ENCODE results near the gene VTN.

DNA sequence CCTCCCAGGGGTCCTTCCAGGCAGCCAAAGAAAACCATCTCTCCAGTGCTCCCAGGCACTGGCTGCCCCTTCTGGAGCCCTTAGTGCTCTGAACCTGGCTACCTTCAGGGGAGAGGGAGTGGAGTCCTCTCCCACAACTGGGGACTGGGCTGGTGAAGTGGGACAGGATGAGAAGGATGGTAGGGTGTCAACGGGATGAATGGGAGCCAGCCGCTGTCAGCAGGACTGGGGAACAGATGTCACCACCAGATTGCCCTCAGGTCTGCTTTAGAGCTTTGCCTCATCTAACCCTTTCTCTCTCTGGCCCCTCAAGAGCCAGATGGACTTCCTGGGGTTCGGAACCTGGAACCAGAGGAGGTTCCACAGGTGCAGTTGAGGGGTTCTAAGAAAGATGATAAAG, 4.6 kb downstream of the VTN start:
- no peak for TF ChIP-seq POLR2A (IDR thresholded peaks at IDR 0.05; ENCODE audit: low read depth, low read length)
- TF ChIP-seq, protein P1, sequence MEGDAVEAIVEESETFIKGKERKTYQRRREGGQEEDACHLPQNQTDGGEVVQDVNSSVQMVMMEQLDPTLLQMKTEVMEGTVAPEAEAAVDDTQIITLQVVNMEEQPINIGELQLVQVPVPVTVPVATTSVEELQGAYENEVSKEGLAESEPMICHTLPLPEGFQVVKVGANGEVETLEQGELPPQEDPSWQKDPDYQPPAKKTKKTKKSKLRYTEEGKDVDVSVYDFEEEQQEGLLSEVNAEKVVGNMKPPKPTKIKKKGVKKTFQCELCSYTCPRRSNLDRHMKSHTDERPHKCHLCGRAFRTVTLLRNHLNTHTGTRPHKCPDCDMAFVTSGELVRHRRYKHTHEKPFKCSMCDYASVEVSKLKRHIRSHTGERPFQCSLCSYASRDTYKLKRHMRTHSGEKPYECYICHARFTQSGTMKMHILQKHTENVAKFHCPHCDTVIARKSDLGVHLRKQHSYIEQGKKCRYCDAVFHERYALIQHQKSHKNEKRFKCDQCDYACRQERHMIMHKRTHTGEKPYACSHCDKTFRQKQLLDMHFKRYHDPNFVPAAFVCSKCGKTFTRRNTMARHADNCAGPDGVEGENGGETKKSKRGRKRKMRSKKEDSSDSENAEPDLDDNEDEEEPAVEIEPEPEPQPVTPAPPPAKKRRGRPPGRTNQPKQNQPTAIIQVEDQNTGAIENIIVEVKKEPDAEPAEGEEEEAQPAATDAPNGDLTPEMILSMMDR (IDR thresholded peaks at IDR 0.05; ENCODE audit: extremely low read depth in 1 of 2, insufficient read depth in 1 of 2, low read depth in 1 of 2, low read length in 2 of 2): no peak
- TF ChIP-seq, protein P2, sequence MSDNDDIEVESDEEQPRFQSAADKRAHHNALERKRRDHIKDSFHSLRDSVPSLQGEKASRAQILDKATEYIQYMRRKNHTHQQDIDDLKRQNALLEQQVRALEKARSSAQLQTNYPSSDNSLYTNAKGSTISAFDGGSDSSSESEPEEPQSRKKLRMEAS (IDR thresholded peaks at IDR 0.05; ENCODE audit: insufficient read depth, insufficient read length): no peak
- TF ChIP-seq JUN (IDR thresholded peaks at IDR 0.05; ENCODE audit: borderline replicate concordance, insufficient read depth, insufficient read length, low read depth): no peak

Measured in endothelial cell of umbilical vein (primary cell).